Right lobe of liver (tissue), 6 donors: ENCODE data around the gene NKAPD1. TPM values are rescaled to one million over a fixed set of nuclear protein-coding genes. Genes with fewer than 3 reads are reported as not detected.

Experiments used
- ATAC-seq, 4 donors: fragments of 200-7000 bp; cut with Tn5 transposase; one replicate each; pipeline ENCODE4 v1.9.1; 2020; ENCODE audit warnings: mild to moderate bottlenecking in 4 of 4, moderate library complexity in 4 of 4
- DNase-seq, 3 donors: peaks; one replicate each; pipeline ENCODE4 v3.0.0-alpha.2; 2020
- H3K27ac ChIP-seq, 3 donors: fragments of 200-600 bp; one replicate each; pipeline ENCODE4 v1.8.0; 2022
- H3K27me3 ChIP-seq, 2 donors: fragments of 200-600 bp; one replicate each; pipeline ENCODE4 v1.8.0; 2022
- H3K36me3 ChIP-seq, 4 donors: fragments of 200-600 bp; sonication (generic) in 1 of 4; one replicate each; pipeline versions ENCODE4 v1.5.1 to v1.8.0; 2017 to 2022; ENCODE audit warnings: control low read depth in 1 of 4
- H3K4me1 ChIP-seq, 4 donors: fragments of 200-600 bp; sonication (generic) in 1 of 4; one replicate each; pipeline versions ENCODE4 v1.5.1 to v1.8.0; 2017 to 2022; ENCODE audit warnings: control low read depth in 1 of 4
- H3K4me3 ChIP-seq, 3 donors: fragments of 200-600 bp; one replicate each; pipeline ENCODE4 v1.8.0; 2022
- H3K9me3 ChIP-seq, 4 donors: fragments of 200-600 bp; sonication (generic) in 1 of 4; one replicate each; pipeline versions ENCODE4 v1.5.1 to v1.8.0; 2017 to 2022; ENCODE audit warnings: control low read depth in 1 of 4
- CTCF ChIP-seq, 4 donors: fragments of 200-600 bp in 3 of 4; fragments of 450-650 bp in 1 of 4; IDR thresholded peaks; one replicate each; pipeline versions ENCODE4 v1.5.1 to v1.8.0; 2016 to 2022; ENCODE audit warnings: antibody characterized with exemption in 4 of 4, mild to moderate bottlenecking in 2 of 4
- POLR2A ChIP-seq: fragments of 450-650 bp; IDR thresholded peaks from one replicate; pipeline ENCODE4 v1.6.1; 2017; ENCODE audit warnings: antibody characterized with exemption, mild to moderate bottlenecking
- WGBS: methylation state at CpG from one replicate; pipeline ENCODE4 v1.1.6; 2018; ENCODE audit warnings: low coverage, low lambda C conversion rate; ENCODE audit not compliant: insufficient coverage; ENCODE audit errors: missing lambda C conversion rate; 5-methylcytosine and 5-hydroxymethylcytosine counted together
- intact Hi-C, 2 donors: fragments of 100-400 bp; cut with DNase I; formaldehyde crosslinking; loops; one replicate each; pipeline versions ENCODE4 v1.11.2 to v1.14.1; 2022
- total RNA-seq, 6 experiments: library from RNA; depleted of rRNA in 2 of 6; stranded (reverse); fragments of >200 nt in 2 of 6; fragmentation: NEBNext Ultra II Directional in 3 of 6; extraction: Animal tissue kit (Norgen Biotek cat#: 25700) in 3 of 6; gene quantifications; one replicate each; pipeline versions ENCODE4 v1.1.0 to v1.2.4, GENCODE V29; 2016 to 2023
- donor health status: DM: no; HTN: yes; CAD: no.
- donor health status: DM: no; HTN: no; CAD: no.
- donor health status: DM: no; HTN: no; CAD: no.
- donor health status: DM: no; HTN: yes; CAD: no.
- donor health status: DM: no; HTN: yes; CAD: no.

The NKAPD1 gene
- total RNA-seq, 6 experiments from 2014 or later = 4.7 to 7.7 (median 6.0) TPM

- no peak overlapping the region for H3K27ac ChIP-seq
- ATAC-seq (no peak), DNase-seq (no peak)
- 100% methylated on average over 2 of the region's 2 CpGs for WGBS
- H3K27me3 ChIP-seq = no peaks in the 10 kb centered on the region
- no peak for TF ChIP-seq CTCF (IDR thresholded peaks at IDR 0.05)
- no peak for TF ChIP-seq POLR2A
- no peaks in the 10 kb centered on the region for H3K9me3 ChIP-seq
- H3K4me3 ChIP-seq = no peak overlapping the region
- intact Hi-C loops = no loop called here
- peaks cover 0 to 58% (median 8%) of the 10 kb centered on the region in 4 donors for H3K36me3 ChIP-seq
- H3K4me1 ChIP-seq = peaks cover 0 to 2% (median 0%) of the 10 kb centered on the region in 4 donors
These were observed 44.6 kb upstream of the NKAPD1 start for GRCh38 chr11:112029460-112029859.

- WGBS = 97% methylated on average over 3 of the region's 3 CpGs
- ATAC-seq (no peak), DNase-seq (no peak)
- Histone ChIP-seq H3K27me3 (no peaks in the 10 kb centered on the region), H3K4me3 (no peak overlapping the region), H3K9me3 (no peaks in the 10 kb centered on the region), H3K36me3 (peaks cover 3 to 87% (median 16%) of the 10 kb centered on the region in 4 donors), H3K4me1 (no peaks in the 10 kb centered on the region), H3K27ac (no peak overlapping the region)
- intact Hi-C loops = no loop called here
- TF ChIP-seq POLR2A (no peak), CTCF (IDR thresholded peaks at IDR 0.05) (no peak)
These were observed 40.2 kb upstream of the NKAPD1 start for GRCh38 chr11:112033902-112034301.

- no peaks in the 10 kb centered on the region for H3K27me3 ChIP-seq
These were observed 36.6 kb upstream of the NKAPD1 start for GRCh38 chr11:112037527-112037926.

GRCh38 chr11:112042161-112042960 is 31.7 kb upstream of the NKAPD1 start:
- H3K4me1 ChIP-seq = no peaks in the 10 kb centered on the region
- no peak for DNase-seq
- peaks cover 4 to 80% (median 22%) of the 10 kb centered on the region in 4 donors for H3K36me3 ChIP-seq
- no peak for TF ChIP-seq POLR2A
- TF ChIP-seq CTCF (IDR thresholded peaks at IDR 0.05) = no peak
- ATAC-seq = no peak
- intact Hi-C loops = no loop called here
- H3K27ac ChIP-seq = no peak overlapping the region
- no peak overlapping the region for H3K4me3 ChIP-seq
- WGBS = 56% methylated on average over 6 of the region's 6 CpGs
- H3K9me3 ChIP-seq = no peaks in the 10 kb centered on the region
- no peaks in the 10 kb centered on the region for H3K27me3 ChIP-seq

More at GRCh38 chr11:112037527-112037926, 36.6 kb upstream of the NKAPD1 start:
- H3K36me3 ChIP-seq = peaks cover 4 to 78% (median 21%) of the 10 kb centered on the region in 4 donors
- H3K4me1 ChIP-seq = no peaks in the 10 kb centered on the region
- TF ChIP-seq POLR2A (no peak), CTCF (IDR thresholded peaks at IDR 0.05) (no peak)
- no peak for DNase-seq
- no peak overlapping the region for H3K4me3 ChIP-seq
- ATAC-seq = no peak
- H3K27ac ChIP-seq = no peak overlapping the region
- no peaks in the 10 kb centered on the region for H3K9me3 ChIP-seq
- intact Hi-C loops = no loop called here
